GM12878 (cell line): Measurements from ENCODE around the gene RAD18. TPM values are rescaled to one million over a fixed set of nuclear protein-coding genes. Genes with fewer than 3 reads are reported as not detected.

Experiments used
- ATAC-seq: fragments of 200-7000 bp; cut with Tn5 transposase; 3 replicates; pipeline ENCODE4 v1.9.1; 2020; ENCODE audit warnings: mild to moderate bottlenecking, moderate library complexity
- BruUV-seq: library from RNA; stranded (reverse); fragments of 400-500 nt; replicated peaks from 2 replicates; lab custom pipeline; 2021; lab: Mats Ljungman, UMichigan
- CTCF ChIA-PET: fragments of 300-600 bp; sonication (Branson Sonifier 250); formaldehyde crosslinking; extraction: SDS; loops from one replicate; lab custom pipeline; 2021; ENCODE audit warnings: inconsistent platforms; lab: Yijun Ruan, JAX
- POLR2A ChIA-PET: fragments of 350-600 bp; formaldehyde crosslinking; extraction: SDS; loops from one replicate; lab custom pipeline; 2021; ENCODE audit warnings: inconsistent platforms; lab: Charles Lee
- RAD21 ChIA-PET: fragments of 300-600 bp; sonication (Branson Sonifier 250); formaldehyde crosslinking; loops from one replicate; lab custom pipeline; 2023; ENCODE audit warnings: antibody characterized with exemption; ENCODE audit not compliant: unreplicated experiment; lab: Charles Lee
- SMC1A ChIA-PET: fragments of 300-600 bp; sonication (Branson Sonifier 250); formaldehyde crosslinking; loops from one replicate; lab custom pipeline; 2023; ENCODE audit not compliant: unreplicated experiment, uncharacterized antibody; lab: Charles Lee
- DNase-seq: peaks from one replicate; pipeline ENCODE4 v3.0.0-alpha.2; 2011; ENCODE audit warnings: low read depth, low spot score
- FAIRE-seq: peaks from 3 replicates; lab custom pipeline; 2011; peaks lifted over from hg19 to GRCh38; lab: Jason Lieb, UNC
- H2AFZ ChIP-seq: 2 replicates; pipeline ENCODE4 v1.6.0; 2011; ENCODE audit warnings: low read depth, low read length, control low read depth; ENCODE audit not compliant: control insufficient read depth
- H3K27ac ChIP-seq: 2 replicates; pipeline ENCODE4 v1.5.1; 2011; ENCODE audit warnings: control low read depth; ENCODE audit not compliant: control insufficient read depth, insufficient read depth
- H3K27me3 ChIP-seq, 2 experiments: replicated peaks in 1 of 2; 2 replicates each; pipeline versions ENCODE4 v1.6.0 to v1.6.1; 2011; ENCODE audit warnings: low read length in 1 of 2; ENCODE audit not compliant: control insufficient read depth in 2 of 2, insufficient read depth in 2 of 2
- H3K36me3 ChIP-seq, 2 experiments: 2 replicates each; pipeline ENCODE4 v1.5.1; 2011; ENCODE audit warnings: low read length in 1 of 2; ENCODE audit not compliant: control insufficient read depth in 2 of 2, insufficient read depth in 2 of 2
- H3K4me1 ChIP-seq: 2 replicates; pipeline ENCODE4 v1.6.1; 2011; ENCODE audit warnings: mild to moderate bottlenecking, low read length, moderate library complexity, mixed read lengths; ENCODE audit not compliant: control insufficient read depth, insufficient read depth
- H3K4me2 ChIP-seq: 2 replicates; pipeline ENCODE4 v1.6.0; 2011; ENCODE audit warnings: control low read depth; ENCODE audit not compliant: control insufficient read depth, insufficient read depth
- H3K4me3 ChIP-seq: fragments of 200-600 bp; sonication (generic); 2 replicates; pipeline ENCODE4 v1.5.1; 2016
- H3K79me2 ChIP-seq: 2 replicates; pipeline ENCODE4 v1.6.0; 2011; ENCODE audit warnings: low read length; ENCODE audit not compliant: control insufficient read depth, insufficient read depth
- H3K9ac ChIP-seq: 2 replicates; pipeline ENCODE4 v1.8.0; 2011; ENCODE audit warnings: low read length, control low read depth, mixed read lengths; ENCODE audit not compliant: control insufficient read depth, insufficient read depth
- H3K9me3 ChIP-seq: replicated peaks from 3 replicates; pipeline ENCODE4 v1.5.1; 2011; ENCODE audit warnings: mild to moderate bottlenecking, low read length; ENCODE audit not compliant: control insufficient read depth, insufficient read depth
- H4K20me1 ChIP-seq: 2 replicates; pipeline ENCODE4 v1.6.0; 2011; ENCODE audit not compliant: control insufficient read depth, insufficient read depth
- E4F1 ChIP-seq: fragments of 450-650 bp; IDR thresholded peaks from 2 replicates; pipeline ENCODE4 v1.6.1; 2018; ENCODE audit warnings: borderline replicate concordance, mild to moderate bottlenecking; ENCODE audit not compliant: partially characterized antibody
- GABPA ChIP-seq: IDR thresholded peaks from 2 replicates; pipeline ENCODE4 v1.6.1; 2014; ENCODE audit warnings: antibody characterized with exemption, low read depth, mild to moderate bottlenecking, inconsistent platforms
- HCFC1 ChIP-seq: fragments of 150-350 bp; IDR thresholded peaks from 2 replicates; pipeline ENCODE4 v1.6.1; 2014; ENCODE audit warnings: low read length
- JUND ChIP-seq: IDR thresholded peaks from 2 replicates; pipeline ENCODE4 v1.6.1; 2012; ENCODE audit warnings: low read depth, mild to moderate bottlenecking, low read length, improper control_type of control experiment, moderate library complexity
- PBX3 ChIP-seq: IDR thresholded peaks from 2 replicates; pipeline ENCODE4 v1.6.1; 2011; ENCODE audit warnings: mild to moderate bottlenecking, low read depth, low read length, moderate library complexity; ENCODE audit not compliant: insufficient replicate concordance
- RBBP5 ChIP-seq: fragments of 200-600 bp; sonication (generic); conservative IDR thresholded peaks from 2 replicates; pipeline ENCODE4 v1.6.1; 2016
- SMAD5 ChIP-seq: IDR thresholded peaks from 2 replicates; pipeline ENCODE4 v1.6.1; 2016; ENCODE audit warnings: antibody characterized with exemption, low read depth
- TBL1XR1 ChIP-seq: IDR thresholded peaks from 2 replicates; pipeline ENCODE4 v1.6.1; 2012; ENCODE audit warnings: low read depth, low read length, improper control_type of control experiment
- YBX1 ChIP-seq: fragments of 450-650 bp; IDR thresholded peaks from 2 replicates; pipeline ENCODE4 v1.6.1; 2016; ENCODE audit warnings: antibody characterized with exemption
- ZNF384 ChIP-seq: IDR thresholded peaks from 2 replicates; pipeline ENCODE4 v1.6.1; 2012; ENCODE audit warnings: low read depth, mild to moderate bottlenecking, low read length, improper control_type of control experiment, borderline replicate concordance
- WGBS: methylation state at CpG from one replicate; pipeline ENCODE4 v1.1.6; 2016; ENCODE audit warnings: low lambda C conversion rate; ENCODE audit not compliant: insufficient replicate concordance, insufficient coverage; ENCODE audit errors: missing lambda C conversion rate; 5-methylcytosine and 5-hydroxymethylcytosine counted together
- in situ Hi-C: fragments of 300-500 bp; cut with MboI; formaldehyde crosslinking; loops from 9 replicates; pipeline ENCODE4 v1.14.3; 2018; ENCODE audit warnings: mixed read lengths
- intact Hi-C: fragments of 100-400 bp; cut with micrococcal nuclease; formaldehyde crosslinking; loops from one replicate; pipeline ENCODE4 v1.14.2; 2022; ENCODE audit not compliant: unreplicated experiment
- polyA plus RNA-seq, 11 experiments: library from polyadenylated mRNA; depleted of rRNA in 4 of 11; unstranded in 6 of 11; stranded (reverse) in 5 of 11; fragments of >200 nt; fragmentation: Nextera tagmentation in 4 of 11; fragmentation: Illumina TruSeq in 1 of 11; extraction: Ambion mirVana in 4 of 11; extraction: Trizol in 1 of 11; gene quantifications; 1 replicate in 1 of 11; 2 replicates in 10 of 11; pipeline versions ENCODE4 v1.2.1 to v1.2.3, GENCODE V29; 2011 to 2016; ENCODE audit warnings: inconsistent platforms in 2 of 11, missing spikeins in 2 of 11, low read depth in 1 of 11
- total RNA-seq, 4 experiments: library from RNA; depleted of rRNA in 3 of 4; stranded (reverse); fragments of >200 nt in 3 of 4; fragmentation: Illumina TruSeq in 1 of 4; extraction: Trizol in 1 of 4; gene quantifications; 2 replicates each; pipeline versions ENCODE4 v1.2.1 to v1.2.3, GENCODE V29; 2013 to 2021
- TF ChIP-seq, protein P1 (sequence below): fragments of 450-650 bp; conservative IDR thresholded peaks from 2 replicates; pipeline ENCODE4 v1.6.1; 2017; ENCODE audit warnings: mild to moderate bottlenecking, moderate library complexity

The RAD18 gene
- total and polyA plus RNA-seq, 10 of the 15 experiments (the other 5 are each of a cell fraction or from before 2014, with no cell fraction given): 8.7 to 38.6 (median 19.2) TPM

GRCh38 chr3:8979262-8979661, 16.0 kb upstream of the RAD18 start:
- Histone ChIP-seq H3K4me1 (no peaks in the 10 kb centered on the region), H3K9ac (no peak overlapping the region), H3K27me3 (peaks cover 0 to 2% of the 10 kb centered on the region in 2 experiments; a peak in 3 of 4 replicates), H3K4me3 (no peak overlapping the region), H2AFZ (no peak overlapping the region), H3K79me2 (no peaks in the 10 kb centered on the region), H4K20me1 (no peaks in the 10 kb centered on the region), H3K27ac (no peak overlapping the region), H3K9me3 (no peaks in the 10 kb centered on the region; the same call in 2 of the 3 replicates), H3K36me3 (no peaks in the 10 kb centered on the region), H3K4me2 (no peak overlapping the region)
- SMC1A ChIA-PET: interaction anchor here (1.8 kb wide), 1 partner anchor 10 kb away, joined by 6 read pairs; no protein-coding TSS in a partner anchor
- RAD21 ChIA-PET: no interaction called here
- FAIRE-seq: no peak
- POLR2A ChIA-PET: no interaction called here
- no TSS peak for BruUV-seq
- CTCF ChIA-PET: interaction anchor here (1.1 to 2.7 kb wide), 2 partner anchors 9 to 324 kb away, joined by 3 to 15 read pairs; no protein-coding TSS in a partner anchor
- DNase-seq: no peak
- in situ Hi-C loops (no loop called here), intact Hi-C loops (loop anchor here (10.0 kb wide), 1 partner anchor 526 kb away; no protein-coding TSS in a partner anchor)
- no peak for ATAC-seq
- TF ChIP-seq ZNF384: no peak
- no peak for TF ChIP-seq SMAD5
- 27% methylated on average over 1 of the region's 1 CpG for WGBS

DNA sequence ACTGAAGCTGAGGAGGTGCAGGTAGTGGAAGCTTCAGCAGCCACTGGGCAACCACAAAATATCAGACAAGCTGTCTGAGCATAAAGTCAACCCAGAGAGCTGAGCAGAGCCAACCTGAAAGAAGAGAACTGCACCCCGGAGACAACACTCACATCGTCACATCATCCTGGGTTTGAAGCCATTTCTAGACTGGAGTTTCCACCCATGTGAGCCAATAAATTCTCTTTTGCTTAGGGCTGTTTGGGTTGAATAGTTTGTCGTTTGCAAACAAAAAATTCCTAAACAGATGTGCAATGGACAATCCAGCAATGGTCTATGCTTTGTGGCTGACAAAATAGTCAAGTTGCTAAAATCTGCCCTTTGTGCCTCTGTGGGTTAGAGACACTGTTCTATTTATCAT, 15.3 kb upstream of the RAD18 start:
- Histone ChIP-seq H3K4me2 (no peak overlapping the region), H3K9ac (no peak overlapping the region), H3K4me1 (no peaks in the 10 kb centered on the region), H3K36me3 (no peaks in the 10 kb centered on the region), H4K20me1 (no peaks in the 10 kb centered on the region), H3K4me3 (no peak overlapping the region), H3K27ac (no peak overlapping the region), H3K9me3 (no peaks in the 10 kb centered on the region; the same call in 2 of the 3 replicates), H3K79me2 (no peaks in the 10 kb centered on the region), H3K27me3 (peaks cover 0 to 2% of the 10 kb centered on the region in 2 experiments; a peak in 3 of 4 replicates), H2AFZ (no peak overlapping the region)
- FAIRE-seq: no peak
- CTCF ChIA-PET: interaction anchor here (1.1 to 2.7 kb wide), 2 partner anchors 10 to 324 kb away, joined by 3 to 15 read pairs; no protein-coding TSS in a partner anchor
- intact Hi-C loops (loop anchor here (10.0 kb wide), 1 partner anchor 526 kb away; no protein-coding TSS in a partner anchor), in situ Hi-C loops (no loop called here)
- SMC1A ChIA-PET: interaction anchor here (1.8 kb wide), 1 partner anchor 9 kb away, joined by 6 read pairs; no protein-coding TSS in a partner anchor
- ATAC-seq: no peak
- no peak for DNase-seq
- WGBS: 24% methylated on average over 3 of the region's 3 CpGs
- POLR2A ChIA-PET: no interaction called here
- RAD21 ChIA-PET: interaction anchor here (0.6 kb wide), 1 partner anchor 265 kb away, joined by 3 read pairs; no protein-coding TSS in a partner anchor
- no TSS peak for BruUV-seq
- no peak for TF ChIP-seq E4F1
- TF ChIP-seq GABPA: no peak
- no peak for TF ChIP-seq JUND
- TF ChIP-seq PBX3: no peak
- TF ChIP-seq TBL1XR1: no peak
- no peak for TF ChIP-seq YBX1
- TF ChIP-seq, protein P1, sequence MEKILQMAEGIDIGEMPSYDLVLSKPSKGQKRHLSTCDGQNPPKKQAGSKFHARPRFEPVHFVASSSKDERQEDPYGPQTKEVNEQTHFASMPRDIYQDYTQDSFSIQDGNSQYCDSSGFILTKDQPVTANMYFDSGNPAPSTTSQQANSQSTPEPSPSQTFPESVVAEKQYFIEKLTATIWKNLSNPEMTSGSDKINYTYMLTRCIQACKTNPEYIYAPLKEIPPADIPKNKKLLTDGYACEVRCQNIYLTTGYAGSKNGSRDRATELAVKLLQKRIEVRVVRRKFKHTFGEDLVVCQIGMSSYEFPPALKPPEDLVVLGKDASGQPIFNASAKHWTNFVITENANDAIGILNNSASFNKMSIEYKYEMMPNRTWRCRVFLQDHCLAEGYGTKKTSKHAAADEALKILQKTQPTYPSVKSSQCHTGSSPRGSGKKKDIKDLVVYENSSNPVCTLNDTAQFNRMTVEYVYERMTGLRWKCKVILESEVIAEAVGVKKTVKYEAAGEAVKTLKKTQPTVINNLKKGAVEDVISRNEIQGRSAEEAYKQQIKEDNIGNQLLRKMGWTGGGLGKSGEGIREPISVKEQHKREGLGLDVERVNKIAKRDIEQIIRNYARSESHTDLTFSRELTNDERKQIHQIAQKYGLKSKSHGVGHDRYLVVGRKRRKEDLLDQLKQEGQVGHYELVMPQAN: no peak
- TF ChIP-seq HCFC1: no peak
- TF ChIP-seq RBBP5: no peak
